SK-N-SH treated with all-trans-retinoic acid at 6 μM for 48 hours (cell line): ENCODE data around the gene ANKRD29.

ENCODE experiments used
- ATAC-seq: fragments of 200-7000 bp; cut with Tn5 transposase; 3 replicates; pipeline ENCODE4 v1.9.1; 2020; ENCODE audit warnings: mild to moderate bottlenecking, moderate library complexity
- ARNTL ChIP-seq: fragments of 450-650 bp; formaldehyde crosslinking; IDR thresholded peaks from 2 replicates; pipeline ENCODE4 v1.5.0; 2020; ENCODE audit warnings: low read depth, mild to moderate bottlenecking, moderate library complexity, borderline replicate concordance
- BACH2 ChIP-seq: fragments of 250-450 bp; sonication (Bioruptor Pico); IDR thresholded peaks from 2 replicates; pipeline ENCODE4 v1.9.0; 2021; ENCODE audit warnings: mild to moderate bottlenecking, borderline replicate concordance
- CSDC2 ChIP-seq: fragments of 250-450 bp; sonication (Bioruptor Pico); IDR thresholded peaks from 2 replicates; pipeline ENCODE4 v1.5.0; 2020; ENCODE audit warnings: mild to moderate bottlenecking, moderate library complexity
- ESRRG ChIP-seq: fragments of 250-450 bp; sonication (Bioruptor Pico); IDR thresholded peaks from 2 replicates; pipeline ENCODE4 v1.6.1; 2021; ENCODE audit warnings: mild to moderate bottlenecking
- GLIS3 ChIP-seq: fragments of 250-450 bp; sonication (Bioruptor Pico); IDR thresholded peaks from 2 replicates; pipeline ENCODE4 v1.5.0; 2020; ENCODE audit warnings: mild to moderate bottlenecking, moderate library complexity
- ISL1 ChIP-seq: fragments of 250-450 bp; sonication (Bioruptor Pico); IDR thresholded peaks from 2 replicates; pipeline ENCODE4 v2.1.2; 2022; ENCODE audit warnings: mild to moderate bottlenecking, moderate library complexity
- OSR1 ChIP-seq: fragments of 250-450 bp; sonication (Bioruptor Pico); IDR thresholded peaks from 2 replicates; pipeline ENCODE4 v1.8.0; 2022; ENCODE audit warnings: moderate library complexity, mild to moderate bottlenecking, inconsistent platforms
- PPARA ChIP-seq: fragments of 250-450 bp; sonication (Bioruptor Pico); IDR thresholded peaks from 2 replicates; pipeline ENCODE4 v1.5.0; 2020; ENCODE audit warnings: mild to moderate bottlenecking, borderline replicate concordance
- RARB ChIP-seq: fragments of 250-450 bp; sonication (Bioruptor Pico); IDR thresholded peaks from 2 replicates; pipeline ENCODE4 v1.8.0; 2021; ENCODE audit warnings: mild to moderate bottlenecking, moderate library complexity
- SNAI2 ChIP-seq: fragments of 250-450 bp; sonication (Bioruptor Pico); IDR thresholded peaks from 2 replicates; pipeline ENCODE4 v1.5.0; 2020; ENCODE audit warnings: mild to moderate bottlenecking, moderate library complexity
- TCF4 ChIP-seq: fragments of 250-450 bp; sonication (Bioruptor Pico); IDR thresholded peaks from 2 replicates; pipeline ENCODE4 v1.8.0; 2021; ENCODE audit warnings: mild to moderate bottlenecking, moderate library complexity, borderline replicate concordance
- TOX ChIP-seq: fragments of 250-450 bp; sonication (Bioruptor Pico); IDR thresholded peaks from 2 replicates; pipeline ENCODE4 v1.8.0; 2021; ENCODE audit warnings: mild to moderate bottlenecking, moderate library complexity, borderline replicate concordance
- TSHZ2 ChIP-seq: fragments of 250-450 bp; sonication (Bioruptor Pico); IDR thresholded peaks from 2 replicates; pipeline ENCODE4 v1.5.0; 2020; ENCODE audit warnings: mild to moderate bottlenecking, moderate library complexity
- ZC3H10 ChIP-seq: fragments of 250-450 bp; sonication (Bioruptor Pico); IDR thresholded peaks from 2 replicates; pipeline ENCODE4 v1.5.1; 2021; ENCODE audit warnings: mild to moderate bottlenecking, moderate library complexity
- ZFP3 ChIP-seq: fragments of 250-450 bp; sonication (Bioruptor Pico); IDR thresholded peaks from 2 replicates; pipeline ENCODE4 v1.5.0; 2020; ENCODE audit warnings: mild to moderate bottlenecking, moderate library complexity
- ZFP30 ChIP-seq: fragments of 450-650 bp; formaldehyde crosslinking; IDR thresholded peaks from 2 replicates; pipeline ENCODE4 v1.5.0; 2022; ENCODE audit warnings: mild to moderate bottlenecking, moderate library complexity
- ZNF565 ChIP-seq: fragments of 450-650 bp; formaldehyde crosslinking; conservative IDR thresholded peaks from 2 replicates; pipeline ENCODE4 v1.5.0; 2020; ENCODE audit warnings: low read depth, mild to moderate bottlenecking, moderate library complexity
- ZNF70 ChIP-seq: fragments of 450-650 bp; formaldehyde crosslinking; IDR thresholded peaks from 2 replicates; pipeline ENCODE4 v1.5.0; 2020; ENCODE audit warnings: mild to moderate bottlenecking, moderate library complexity
- ZNF8 ChIP-seq: fragments of 450-650 bp; formaldehyde crosslinking; IDR thresholded peaks from 2 replicates; pipeline ENCODE4 v1.5.0; 2020; ENCODE audit warnings: mild to moderate bottlenecking, moderate library complexity
- TF ChIP-seq, protein P1 (sequence below): fragments of 250-450 bp; sonication (Bioruptor Pico); IDR thresholded peaks from 2 replicates; pipeline ENCODE4 v1.5.1; 2021; ENCODE audit warnings: mild to moderate bottlenecking, moderate library complexity
- TF ChIP-seq, protein P2 (sequence below): fragments of 250-450 bp; sonication (Bioruptor Pico); IDR thresholded peaks from 2 replicates; pipeline ENCODE4 v1.8.0; 2021; ENCODE audit warnings: low read depth, mild to moderate bottlenecking, moderate library complexity, borderline replicate concordance
- TF ChIP-seq, protein P3 (sequence below): fragments of 250-450 bp; sonication (Bioruptor Pico); IDR thresholded peaks from 2 replicates; pipeline ENCODE4 v1.8.0; 2020; ENCODE audit warnings: mild to moderate bottlenecking, moderate library complexity, borderline replicate concordance
- TF ChIP-seq, protein P4 (sequence below): fragments of 250-450 bp; sonication (Bioruptor Pico); IDR thresholded peaks from 2 replicates; pipeline ENCODE4 v1.5.1; 2020; ENCODE audit warnings: low read depth, mild to moderate bottlenecking, moderate library complexity

Gene ANKRD29

GRCh38 chr18:23668731-23669130 is 6.0 kb upstream of the ANKRD29 start:
- ATAC-seq, result no peak
- TF ChIP-seq ZFP30 (CRISPR knock-in tag), result no peak
- no peak for TF ChIP-seq ESRRG (CRISPR knock-in tag)
- TF ChIP-seq TSHZ2, result no peak
- no peak for TF ChIP-seq TCF4 (CRISPR knock-in tag)
- no peak for TF ChIP-seq ZNF565 (CRISPR knock-in tag)
- TF ChIP-seq, protein P1, sequence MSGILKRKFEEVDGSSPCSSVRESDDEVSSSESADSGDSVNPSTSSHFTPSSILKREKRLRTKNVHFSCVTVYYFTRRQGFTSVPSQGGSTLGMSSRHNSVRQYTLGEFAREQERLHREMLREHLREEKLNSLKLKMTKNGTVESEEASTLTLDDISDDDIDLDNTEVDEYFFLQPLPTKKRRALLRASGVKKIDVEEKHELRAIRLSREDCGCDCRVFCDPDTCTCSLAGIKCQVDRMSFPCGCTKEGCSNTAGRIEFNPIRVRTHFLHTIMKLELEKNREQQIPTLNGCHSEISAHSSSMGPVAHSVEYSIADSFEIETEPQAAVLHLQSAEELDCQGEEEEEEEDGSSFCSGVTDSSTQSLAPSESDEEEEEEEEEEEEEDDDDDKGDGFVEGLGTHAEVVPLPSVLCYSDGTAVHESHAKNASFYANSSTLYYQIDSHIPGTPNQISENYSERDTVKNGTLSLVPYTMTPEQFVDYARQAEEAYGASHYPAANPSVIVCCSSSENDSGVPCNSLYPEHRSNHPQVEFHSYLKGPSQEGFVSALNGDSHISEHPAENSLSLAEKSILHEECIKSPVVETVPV (CRISPR knock-in tag), result no peak
- TF ChIP-seq RARB (CRISPR knock-in tag), result no peak
- TF ChIP-seq ZC3H10 (CRISPR knock-in tag), result no peak
- no peak for TF ChIP-seq CSDC2
- no peak for TF ChIP-seq PPARA
- TF ChIP-seq ZFP3 (CRISPR knock-in tag), result no peak
- no peak for TF ChIP-seq TOX
- TF ChIP-seq ZNF8 (CRISPR knock-in tag), result no peak
- TF ChIP-seq, protein P2, sequence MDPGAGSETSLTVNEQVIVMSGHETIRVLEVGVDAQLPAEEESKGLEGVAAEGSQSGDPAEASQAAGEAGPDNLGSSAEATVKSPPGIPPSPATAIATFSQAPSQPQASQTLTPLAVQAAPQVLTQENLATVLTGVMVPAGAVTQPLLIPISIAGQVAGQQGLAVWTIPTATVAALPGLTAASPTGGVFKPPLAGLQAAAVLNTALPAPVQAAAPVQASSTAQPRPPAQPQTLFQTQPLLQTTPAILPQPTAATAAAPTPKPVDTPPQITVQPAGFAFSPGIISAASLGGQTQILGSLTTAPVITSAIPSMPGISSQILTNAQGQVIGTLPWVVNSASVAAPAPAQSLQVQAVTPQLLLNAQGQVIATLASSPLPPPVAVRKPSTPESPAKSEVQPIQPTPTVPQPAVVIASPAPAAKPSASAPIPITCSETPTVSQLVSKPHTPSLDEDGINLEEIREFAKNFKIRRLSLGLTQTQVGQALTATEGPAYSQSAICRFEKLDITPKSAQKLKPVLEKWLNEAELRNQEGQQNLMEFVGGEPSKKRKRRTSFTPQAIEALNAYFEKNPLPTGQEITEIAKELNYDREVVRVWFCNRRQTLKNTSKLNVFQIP (CRISPR knock-in tag), result no peak

DNA sequence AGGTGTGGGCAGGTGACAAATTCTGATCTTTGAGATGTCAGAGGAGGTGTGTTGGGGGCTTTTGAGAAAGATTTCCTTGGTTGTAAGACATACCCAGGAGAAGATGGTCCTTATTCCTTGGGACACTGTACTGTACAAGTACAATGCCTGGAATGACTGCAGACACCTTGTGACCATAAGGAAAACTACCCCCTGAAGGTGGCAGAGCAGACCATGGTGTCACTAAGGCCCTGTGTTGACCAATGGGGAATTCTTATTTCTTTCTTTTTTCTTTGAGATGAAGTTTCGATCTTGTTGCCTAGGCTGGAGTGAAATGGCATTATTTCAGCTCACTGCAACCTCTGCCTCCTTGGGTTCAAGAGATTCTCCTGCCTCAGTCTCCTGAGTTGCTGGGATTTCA is 4.4 kb upstream of the ANKRD29 start:
- no peak for TF ChIP-seq GLIS3 (CRISPR knock-in tag)
- no peak for TF ChIP-seq RARB (CRISPR knock-in tag)
- no peak for TF ChIP-seq ARNTL (CRISPR knock-in tag)
- TF ChIP-seq ISL1 (CRISPR knock-in tag), result no peak
- no peak for TF ChIP-seq TOX
- TF ChIP-seq PPARA, result no peak
- TF ChIP-seq ESRRG (CRISPR knock-in tag), result no peak
- no peak for TF ChIP-seq ZFP30 (CRISPR knock-in tag)
- TF ChIP-seq ZNF70, result no peak
- no peak for TF ChIP-seq BACH2 (CRISPR knock-in tag)
- no peak for TF ChIP-seq ZNF565 (CRISPR knock-in tag)
- ATAC-seq, result no peak

- ATAC-seq, result no peak
- TF ChIP-seq TCF4 (CRISPR knock-in tag) (no peak), RARB (CRISPR knock-in tag) (no peak), TSHZ2 (no peak), TOX (no peak), ISL1 (CRISPR knock-in tag) (no peak), ZFP3 (CRISPR knock-in tag) (no peak), ARNTL (CRISPR knock-in tag) (no peak), ESRRG (CRISPR knock-in tag) (no peak), ZC3H10 (CRISPR knock-in tag) (no peak), ZFP30 (CRISPR knock-in tag) (no peak), SNAI2 (no peak), PPARA (no peak), ZNF565 (CRISPR knock-in tag) (no peak), BACH2 (CRISPR knock-in tag) (no peak), OSR1 (no peak)
- TF ChIP-seq, protein P2 (CRISPR knock-in tag), result no peak
- TF ChIP-seq, protein P3, sequence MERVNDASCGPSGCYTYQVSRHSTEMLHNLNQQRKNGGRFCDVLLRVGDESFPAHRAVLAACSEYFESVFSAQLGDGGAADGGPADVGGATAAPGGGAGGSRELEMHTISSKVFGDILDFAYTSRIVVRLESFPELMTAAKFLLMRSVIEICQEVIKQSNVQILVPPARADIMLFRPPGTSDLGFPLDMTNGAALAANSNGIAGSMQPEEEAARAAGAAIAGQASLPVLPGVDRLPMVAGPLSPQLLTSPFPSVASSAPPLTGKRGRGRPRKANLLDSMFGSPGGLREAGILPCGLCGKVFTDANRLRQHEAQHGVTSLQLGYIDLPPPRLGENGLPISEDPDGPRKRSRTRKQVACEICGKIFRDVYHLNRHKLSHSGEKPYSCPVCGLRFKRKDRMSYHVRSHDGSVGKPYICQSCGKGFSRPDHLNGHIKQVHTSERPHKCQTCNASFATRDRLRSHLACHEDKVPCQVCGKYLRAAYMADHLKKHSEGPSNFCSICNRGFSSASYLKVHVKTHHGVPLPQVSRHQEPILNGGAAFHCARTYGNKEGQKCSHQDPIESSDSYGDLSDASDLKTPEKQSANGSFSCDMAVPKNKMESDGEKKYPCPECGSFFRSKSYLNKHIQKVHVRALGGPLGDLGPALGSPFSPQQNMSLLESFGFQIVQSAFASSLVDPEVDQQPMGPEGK (CRISPR knock-in tag), result no peak
- TF ChIP-seq, protein P4, sequence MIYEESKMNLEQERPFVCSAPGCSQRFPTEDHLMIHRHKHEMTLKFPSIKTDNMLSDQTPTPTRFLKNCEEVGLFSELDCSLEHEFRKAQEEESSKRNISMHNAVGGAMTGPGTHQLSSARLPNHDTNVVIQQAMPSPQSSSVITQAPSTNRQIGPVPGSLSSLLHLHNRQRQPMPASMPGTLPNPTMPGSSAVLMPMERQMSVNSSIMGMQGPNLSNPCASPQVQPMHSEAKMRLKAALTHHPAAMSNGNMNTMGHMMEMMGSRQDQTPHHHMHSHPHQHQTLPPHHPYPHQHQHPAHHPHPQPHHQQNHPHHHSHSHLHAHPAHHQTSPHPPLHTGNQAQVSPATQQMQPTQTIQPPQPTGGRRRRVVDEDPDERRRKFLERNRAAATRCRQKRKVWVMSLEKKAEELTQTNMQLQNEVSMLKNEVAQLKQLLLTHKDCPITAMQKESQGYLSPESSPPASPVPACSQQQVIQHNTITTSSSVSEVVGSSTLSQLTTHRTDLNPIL (CRISPR knock-in tag), result no peak
Measured at GRCh38 chr18:23664674-23665073, 2.0 kb upstream of the ANKRD29 start.
